Stimulated activated naive CD8-positive, alpha-beta T cell treated with anti-CD3 and anti-CD28 coated beads, Interleukin-15, Interleukin-2, amounts not matched to agents 100 ng/mL and 50 ng/mL, for 24 hours (primary cell): ENCODE measurements around the gene CCDC186.

ENCODE experiments used
- H3K27ac Mint-ChIP-seq: one replicate; pipeline ENCODE4 v1.8.0; 2021; ENCODE audit warnings: mild to moderate bottlenecking, mixed read lengths
- H3K27me3 Mint-ChIP-seq: one replicate; pipeline ENCODE4 v1.8.0; 2021; ENCODE audit warnings: mixed read lengths
- H3K36me3 Mint-ChIP-seq: one replicate; pipeline ENCODE4 v1.8.0; 2021; ENCODE audit warnings: low read depth, mixed read lengths
- H3K4me1 Mint-ChIP-seq: one replicate; pipeline ENCODE4 v1.8.0; 2021; ENCODE audit warnings: low read depth, mixed read lengths
- H3K4me3 Mint-ChIP-seq: one replicate; pipeline ENCODE4 v1.8.0; 2021; ENCODE audit warnings: mild to moderate bottlenecking, mixed read lengths
- H3K9me3 Mint-ChIP-seq: one replicate; pipeline ENCODE4 v1.8.0; 2021; ENCODE audit warnings: mixed read lengths

CCDC186 gene

DNA sequence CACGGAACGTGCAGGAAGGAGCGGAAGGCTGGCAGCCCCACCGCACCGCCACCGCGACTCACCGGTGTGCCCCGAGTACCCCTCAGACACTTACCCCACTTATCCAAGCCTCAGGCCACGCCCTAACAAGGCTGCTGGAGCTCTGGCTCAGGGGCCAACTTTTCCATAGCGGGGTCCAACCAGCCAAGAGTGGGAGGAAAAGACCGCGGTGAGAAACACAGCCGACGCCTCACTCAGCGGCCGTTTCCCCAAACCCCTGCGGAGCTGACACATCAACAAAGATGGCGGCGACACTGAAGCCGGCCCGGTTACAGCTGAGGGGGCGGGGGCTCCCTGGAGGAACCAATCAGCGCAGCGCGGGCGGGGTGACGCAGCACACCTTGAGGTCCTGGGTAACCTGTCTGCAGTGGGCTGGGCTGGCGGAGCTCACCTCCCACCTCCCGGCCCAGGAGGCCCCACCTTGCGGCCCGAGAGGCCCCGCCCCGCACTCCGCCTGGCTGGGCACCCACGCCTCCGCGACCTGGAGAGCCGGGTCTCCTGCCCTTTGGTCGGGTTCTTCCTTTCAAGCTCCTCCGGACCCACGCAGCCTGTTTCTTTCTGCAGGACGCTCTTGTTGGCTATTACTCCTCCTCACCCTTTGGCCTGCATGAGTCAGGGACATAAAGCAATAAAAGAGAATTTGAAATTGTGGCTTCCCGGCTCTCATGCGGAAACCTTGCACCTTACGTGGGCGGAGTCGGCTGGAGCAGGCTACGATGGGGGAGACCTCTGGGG is at the start of gene CCDC186:
CCDC186 (minus strand) TSS at position 283 of the 774 bp plus-strand sequence. CDS start 10,935 bp downstream, outside the sequence.
- Mint-ChIP-seq H3K27me3 (no peaks in the 10 kb centered on the region), H3K36me3 (peaks cover 5% of the 10 kb centered on the region), H3K4me1 (peaks cover 33% of the 10 kb centered on the region), H3K9me3 (no peaks in the 10 kb centered on the region), H3K27ac (peak within 1 kb of the TSS; percentile 97), H3K4me3 (peak within 1 kb of the TSS; percentile 99)

DNA sequence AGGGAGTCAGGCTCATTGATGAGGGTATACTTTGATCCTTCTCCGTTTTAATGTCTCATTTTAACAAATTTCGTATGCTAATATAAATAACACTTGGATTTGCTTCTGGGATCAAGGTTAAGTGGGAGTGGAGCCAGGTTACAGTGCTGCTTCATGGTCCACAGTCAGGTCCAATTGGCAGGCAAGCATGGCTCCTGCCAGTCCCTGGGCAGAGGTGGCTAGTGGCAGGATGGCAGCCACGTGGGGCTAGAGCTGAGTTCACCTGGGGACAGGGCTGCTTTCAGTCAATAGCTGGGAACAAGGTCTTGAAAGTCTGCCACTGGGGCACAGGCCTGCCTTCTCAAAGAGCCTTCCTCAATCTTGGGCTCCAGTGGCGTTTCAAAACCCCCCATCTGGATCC is 49.1 kb upstream of the CCDC186 start:
- Mint-ChIP-seq H3K36me3 (no peaks in the 10 kb centered on the region), H3K4me3 (no peak overlapping the region), H3K27me3 (peaks cover 23% of the 10 kb centered on the region), H3K27ac (no peak overlapping the region), H3K9me3 (no peaks in the 10 kb centered on the region), H3K4me1 (no peaks in the 10 kb centered on the region)

DNA sequence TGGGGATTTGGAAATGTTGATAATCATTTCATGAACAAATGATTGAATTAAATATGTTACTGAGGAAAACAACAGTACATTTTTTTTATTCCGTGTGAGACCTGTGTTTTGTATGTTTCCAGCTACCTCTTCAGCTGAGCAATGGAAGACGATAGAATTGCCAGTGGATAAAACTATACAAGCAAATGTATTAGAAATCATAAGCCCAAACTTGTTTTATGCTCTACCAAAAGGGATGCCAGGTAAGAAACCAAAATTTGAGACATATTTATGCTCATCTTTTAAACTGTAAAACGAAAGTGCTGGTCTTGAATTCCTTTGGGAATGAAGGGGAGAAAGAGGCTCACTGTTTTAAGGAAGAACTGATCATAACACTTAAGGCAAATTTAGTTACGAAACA is 47.2 kb upstream of the CCDC186 start:
- no peaks in the 10 kb centered on the region for H3K36me3 Mint-ChIP-seq
- H3K27ac Mint-ChIP-seq = no peak overlapping the region
- no peaks in the 10 kb centered on the region for H3K9me3 Mint-ChIP-seq
- H3K4me3 Mint-ChIP-seq = no peak overlapping the region
- H3K27me3 Mint-ChIP-seq = peaks cover 18% of the 10 kb centered on the region
- no peaks in the 10 kb centered on the region for H3K4me1 Mint-ChIP-seq

DNA sequence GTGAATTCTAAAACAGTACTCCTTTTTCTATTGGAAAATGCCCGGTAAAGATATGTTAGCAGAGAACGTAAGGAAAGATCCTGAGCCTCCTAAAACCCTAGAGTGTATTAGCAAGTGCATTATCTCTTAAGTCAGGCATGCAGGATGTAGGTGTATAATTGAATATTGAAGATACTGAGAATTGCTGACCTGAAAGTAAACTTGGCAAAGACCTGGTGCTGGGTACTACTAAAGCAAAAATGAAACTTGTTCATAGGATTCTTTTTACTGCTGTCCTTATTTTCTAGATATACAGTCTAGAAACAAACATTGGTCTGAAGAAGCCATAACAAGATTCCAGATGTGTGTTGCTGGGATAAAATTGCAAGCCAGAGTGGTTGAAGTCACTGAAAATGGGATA is 46.3 kb upstream of the CCDC186 start:
- Mint-ChIP-seq H3K27me3 (peaks cover 15% of the 10 kb centered on the region), H3K27ac (no peak overlapping the region), H3K36me3 (no peaks in the 10 kb centered on the region), H3K4me1 (no peaks in the 10 kb centered on the region), H3K4me3 (no peak overlapping the region), H3K9me3 (no peaks in the 10 kb centered on the region)

DNA sequence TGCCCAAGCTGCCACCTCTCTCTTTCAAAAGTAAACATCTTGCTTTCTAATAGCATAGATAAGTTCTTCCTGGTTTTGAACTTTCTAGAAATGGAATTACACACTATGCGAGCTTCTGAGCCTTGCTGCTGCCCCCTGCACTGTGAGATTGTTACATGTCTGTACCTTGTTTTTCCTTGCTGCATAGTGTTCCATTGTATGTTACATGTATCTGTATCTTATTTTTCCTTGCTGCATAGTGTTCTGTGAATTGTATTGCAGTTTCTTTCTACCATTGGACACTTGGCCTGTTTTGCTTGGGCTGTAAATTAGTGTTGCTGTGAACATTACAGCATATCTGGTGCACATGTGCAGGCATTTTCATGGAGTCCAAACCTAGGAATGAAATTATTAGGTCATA is 41.0 kb upstream of the CCDC186 start:
- no peaks in the 10 kb centered on the region for H3K4me1 Mint-ChIP-seq

DNA sequence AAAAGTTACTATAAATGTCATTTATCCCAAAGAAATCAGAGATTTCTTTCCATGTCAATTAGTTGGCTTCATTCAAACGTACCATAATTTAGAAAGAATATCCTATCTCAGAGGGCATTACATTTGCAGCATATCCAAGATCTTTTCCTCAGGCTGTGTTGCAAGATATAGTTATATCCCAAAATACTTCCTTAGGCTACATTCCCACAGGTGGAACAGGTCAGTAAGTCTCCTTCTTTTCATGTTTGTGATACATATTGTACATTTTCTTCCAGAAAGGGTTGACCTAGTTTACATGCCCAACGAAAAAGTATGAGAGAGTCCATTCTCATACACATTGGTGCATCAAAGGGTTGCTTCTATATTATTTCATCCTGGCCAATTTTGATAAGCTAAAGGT is 38.1 kb upstream of the CCDC186 start:
- Mint-ChIP-seq H3K27ac (no peak overlapping the region), H3K4me1 (no peaks in the 10 kb centered on the region), H3K4me3 (no peak overlapping the region), H3K36me3 (no peaks in the 10 kb centered on the region), H3K27me3 (peaks cover 3% of the 10 kb centered on the region), H3K9me3 (no peaks in the 10 kb centered on the region)

More for the DNA sequence above, 41.0 kb upstream of the CCDC186 start:
- H3K27me3 Mint-ChIP-seq = no peaks in the 10 kb centered on the region
- H3K27ac Mint-ChIP-seq = no peak overlapping the region
- no peaks in the 10 kb centered on the region for H3K9me3 Mint-ChIP-seq
- no peaks in the 10 kb centered on the region for H3K36me3 Mint-ChIP-seq
- H3K4me3 Mint-ChIP-seq = no peak overlapping the region

DNA sequence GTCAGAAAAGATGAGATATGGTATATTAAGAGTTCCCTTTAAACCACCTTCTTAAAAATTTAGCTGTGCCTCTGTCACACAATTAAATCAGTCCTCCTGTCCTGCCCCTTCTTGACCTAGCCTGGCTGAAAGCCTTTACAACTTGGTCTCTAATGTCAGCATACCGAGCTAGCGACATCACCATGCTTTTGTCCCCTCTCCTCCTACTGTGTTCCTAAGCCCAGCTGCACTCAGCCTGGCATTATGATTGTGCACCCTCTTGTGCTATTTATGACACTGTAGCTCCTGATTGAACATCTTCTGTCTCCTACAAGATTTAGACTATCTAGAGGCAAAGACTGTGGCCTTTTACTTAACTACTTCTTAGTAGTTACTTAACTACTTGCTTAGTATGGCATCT is 34.3 kb upstream of the CCDC186 start:
- Mint-ChIP-seq H3K27ac (no peak overlapping the region), H3K27me3 (peaks cover 3% of the 10 kb centered on the region), H3K4me3 (no peak overlapping the region), H3K9me3 (no peaks in the 10 kb centered on the region), H3K36me3 (no peaks in the 10 kb centered on the region), H3K4me1 (no peaks in the 10 kb centered on the region)

DNA sequence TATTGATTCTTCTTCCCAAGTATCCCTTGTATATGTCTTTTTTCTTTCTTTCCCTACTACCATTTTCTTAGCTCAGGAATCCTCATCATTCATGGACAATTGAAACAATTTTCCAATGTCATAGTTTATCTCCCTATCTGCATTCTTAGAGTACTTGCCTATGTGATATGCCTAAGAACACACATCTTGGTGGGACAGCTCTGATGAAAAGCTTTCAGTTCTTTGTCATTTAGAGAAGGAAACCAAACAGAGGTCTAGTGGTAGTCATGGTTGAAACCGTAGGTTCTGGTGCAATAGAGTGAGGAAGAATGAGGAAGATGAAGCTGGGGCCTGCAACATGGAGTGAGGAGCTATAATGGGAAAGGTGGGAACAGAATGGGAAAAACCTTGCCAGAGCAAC is 33.3 kb upstream of the CCDC186 start:
- Mint-ChIP-seq H3K27me3 (peaks cover 3% of the 10 kb centered on the region), H3K9me3 (no peaks in the 10 kb centered on the region), H3K36me3 (no peaks in the 10 kb centered on the region), H3K27ac (no peak overlapping the region), H3K4me1 (no peaks in the 10 kb centered on the region), H3K4me3 (no peak overlapping the region)

DNA sequence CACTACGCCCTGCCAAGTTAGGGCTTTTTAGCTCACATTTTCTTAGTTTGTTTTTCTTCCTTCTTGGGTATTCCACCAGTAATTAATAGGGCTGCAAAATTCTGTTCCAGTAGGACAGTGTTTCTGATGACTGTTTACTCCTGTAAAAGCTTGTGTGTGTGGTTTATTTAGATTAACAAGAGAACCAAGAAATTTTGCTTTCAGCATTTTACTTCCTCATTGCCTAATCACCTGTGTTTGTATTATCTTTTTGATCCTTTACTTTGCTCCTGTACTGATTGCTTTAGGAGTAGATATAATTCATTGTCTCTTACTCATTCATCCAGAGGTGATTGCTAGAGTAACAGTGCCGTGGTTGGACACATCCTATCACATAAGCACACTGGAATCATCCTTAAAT is 32.9 kb upstream of the CCDC186 start:
- H3K4me1 Mint-ChIP-seq = no peaks in the 10 kb centered on the region
- H3K27ac Mint-ChIP-seq = no peak overlapping the region
- no peaks in the 10 kb centered on the region for H3K9me3 Mint-ChIP-seq
- no peak overlapping the region for H3K4me3 Mint-ChIP-seq
- no peaks in the 10 kb centered on the region for H3K36me3 Mint-ChIP-seq
- H3K27me3 Mint-ChIP-seq = peaks cover 5% of the 10 kb centered on the region

DNA sequence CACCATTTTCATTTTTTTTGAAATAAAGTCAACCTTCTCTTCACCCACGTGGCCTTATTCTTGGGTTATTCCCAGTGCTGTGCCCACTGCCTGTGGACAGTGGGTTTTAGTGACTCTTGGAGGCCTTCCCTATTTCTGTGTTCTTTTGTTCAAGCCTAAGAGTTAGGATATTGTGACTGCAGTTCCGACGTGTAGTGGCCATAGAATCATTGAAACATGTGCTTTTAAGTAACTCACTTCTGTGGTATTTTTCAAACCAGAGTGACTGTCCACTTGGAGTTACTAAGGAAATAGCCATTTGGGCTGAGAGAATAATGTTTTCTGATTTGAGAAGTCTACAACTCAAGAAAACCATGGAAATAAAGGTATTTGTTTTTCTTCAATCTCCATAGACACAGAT is 28.8 kb upstream of the CCDC186 start:
- Mint-ChIP-seq H3K36me3 (no peaks in the 10 kb centered on the region), H3K27ac (no peak overlapping the region), H3K9me3 (no peaks in the 10 kb centered on the region), H3K4me1 (no peaks in the 10 kb centered on the region), H3K4me3 (no peak overlapping the region), H3K27me3 (peaks cover 23% of the 10 kb centered on the region)

DNA sequence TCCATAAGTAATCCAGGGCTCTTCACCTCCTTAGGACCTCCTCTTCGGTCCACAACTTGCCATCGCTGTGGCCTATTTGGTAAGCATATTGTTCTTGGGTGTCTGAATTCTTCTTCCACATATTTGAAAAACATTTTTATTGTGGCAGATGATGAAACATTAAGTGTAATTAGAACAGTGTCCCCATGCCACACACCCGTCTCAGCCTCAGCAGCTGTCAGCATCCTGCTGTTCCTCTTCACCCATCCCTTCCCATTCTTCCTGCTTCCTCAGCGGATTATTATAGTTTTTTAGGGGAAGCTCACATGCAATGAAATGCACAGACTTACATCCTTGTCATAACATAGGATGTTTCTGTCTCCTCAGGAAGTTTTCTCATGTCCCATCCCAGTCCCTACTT is 25.2 kb upstream of the CCDC186 start:
- Mint-ChIP-seq H3K27me3 (peaks cover 37% of the 10 kb centered on the region), H3K4me1 (peaks cover 7% of the 10 kb centered on the region), H3K36me3 (no peaks in the 10 kb centered on the region)

DNA sequence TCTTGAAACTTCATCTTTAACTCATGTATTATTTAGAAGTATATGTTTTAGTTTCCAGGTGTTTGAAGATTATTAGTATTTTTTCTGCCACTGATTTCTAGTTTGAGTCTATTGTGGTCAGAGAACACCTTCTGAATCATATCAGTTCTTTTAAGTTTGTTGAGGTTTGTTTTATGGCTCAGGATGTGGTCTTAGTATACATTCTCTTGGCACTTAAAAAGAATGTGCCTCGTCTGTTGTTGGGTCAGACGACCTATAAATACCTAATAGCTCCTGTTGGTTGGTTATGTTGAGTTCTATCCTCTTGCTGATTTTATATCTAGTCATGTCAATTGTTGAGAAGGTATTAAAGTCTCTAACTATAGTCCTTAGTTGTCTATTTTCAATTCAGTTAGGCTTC is 21.1 kb upstream of the CCDC186 start:
- Mint-ChIP-seq H3K4me1 (peaks cover 7% of the 10 kb centered on the region), H3K27me3 (peaks cover 30% of the 10 kb centered on the region), H3K27ac (no peak overlapping the region), H3K9me3 (no peaks in the 10 kb centered on the region), H3K36me3 (no peaks in the 10 kb centered on the region), H3K4me3 (no peak overlapping the region)

More for the DNA sequence above, 25.2 kb upstream of the CCDC186 start:
- Mint-ChIP-seq H3K27ac (no peak overlapping the region), H3K9me3 (no peaks in the 10 kb centered on the region), H3K4me3 (no peak overlapping the region)

DNA sequence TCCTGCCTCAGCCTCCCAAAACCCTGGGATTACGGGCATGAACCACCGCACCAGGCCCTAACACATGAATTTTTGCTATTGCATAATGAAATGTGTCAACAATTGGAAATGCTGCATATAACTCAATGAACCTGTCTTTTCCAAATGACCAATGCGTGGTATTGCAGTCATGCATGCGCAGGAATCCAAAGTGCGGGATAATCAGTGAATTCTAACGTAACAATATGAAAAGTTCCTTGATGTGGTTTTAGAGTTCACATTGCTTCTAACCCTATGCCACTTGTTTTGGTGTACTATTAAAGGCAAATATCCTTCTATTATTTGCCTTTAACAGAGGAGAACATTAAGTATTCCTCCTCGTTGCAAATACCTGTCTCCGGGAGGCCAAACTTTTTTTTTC is 15.7 kb upstream of the CCDC186 start:
- peaks cover 18% of the 10 kb centered on the region for H3K27me3 Mint-ChIP-seq
- H3K27ac Mint-ChIP-seq = no peak overlapping the region
- no peaks in the 10 kb centered on the region for H3K36me3 Mint-ChIP-seq
- no peaks in the 10 kb centered on the region for H3K4me1 Mint-ChIP-seq
- no peak overlapping the region for H3K4me3 Mint-ChIP-seq
- H3K9me3 Mint-ChIP-seq = no peaks in the 10 kb centered on the region

DNA sequence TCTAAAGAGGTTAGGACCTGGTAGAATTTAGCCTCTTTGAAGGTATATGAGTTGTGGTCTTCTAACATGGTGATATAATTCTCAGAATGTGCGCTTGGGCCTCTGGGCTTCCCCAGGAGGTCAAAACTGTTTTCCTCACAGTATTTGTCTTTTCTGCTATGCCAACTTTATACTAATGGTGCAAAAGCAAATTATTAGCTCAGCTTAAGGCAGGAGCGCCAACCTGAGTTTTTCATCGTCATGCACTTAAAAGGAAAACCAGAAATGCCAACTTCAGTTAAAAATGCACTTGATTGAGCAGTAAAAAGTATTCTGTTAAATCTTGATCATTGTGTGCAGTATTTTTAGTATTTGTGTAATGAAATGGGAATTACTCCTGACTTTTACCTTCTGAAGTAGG is 14.9 kb upstream of the CCDC186 start:
- H3K9me3 Mint-ChIP-seq = no peaks in the 10 kb centered on the region
- H3K36me3 Mint-ChIP-seq = no peaks in the 10 kb centered on the region
- no peaks in the 10 kb centered on the region for H3K4me1 Mint-ChIP-seq
- H3K27ac Mint-ChIP-seq = no peak overlapping the region
- H3K4me3 Mint-ChIP-seq = no peak overlapping the region
- H3K27me3 Mint-ChIP-seq = peaks cover 14% of the 10 kb centered on the region

DNA sequence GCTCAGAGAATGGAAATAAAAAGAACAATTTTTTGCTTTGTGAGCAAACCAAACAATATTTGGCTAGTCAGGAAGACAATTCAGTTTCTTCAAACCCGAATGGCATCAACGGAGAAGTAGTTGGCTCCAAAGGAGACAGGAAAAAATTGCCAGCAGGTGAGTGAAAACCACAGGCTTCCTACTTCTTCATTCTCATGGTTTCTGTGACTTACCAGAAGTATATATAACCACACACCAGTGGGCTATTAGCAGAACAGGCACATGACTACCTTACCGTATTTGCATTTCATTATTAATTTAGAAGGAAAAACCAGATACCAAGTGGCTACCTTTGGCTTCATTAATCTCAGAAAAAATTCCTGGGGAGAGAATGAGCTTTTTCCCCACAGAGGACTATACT is 14.0 kb upstream of the CCDC186 start:
- Mint-ChIP-seq H3K4me1 (no peaks in the 10 kb centered on the region), H3K27me3 (peaks cover 13% of the 10 kb centered on the region), H3K9me3 (no peaks in the 10 kb centered on the region), H3K36me3 (no peaks in the 10 kb centered on the region), H3K4me3 (no peak overlapping the region), H3K27ac (no peak overlapping the region)

DNA sequence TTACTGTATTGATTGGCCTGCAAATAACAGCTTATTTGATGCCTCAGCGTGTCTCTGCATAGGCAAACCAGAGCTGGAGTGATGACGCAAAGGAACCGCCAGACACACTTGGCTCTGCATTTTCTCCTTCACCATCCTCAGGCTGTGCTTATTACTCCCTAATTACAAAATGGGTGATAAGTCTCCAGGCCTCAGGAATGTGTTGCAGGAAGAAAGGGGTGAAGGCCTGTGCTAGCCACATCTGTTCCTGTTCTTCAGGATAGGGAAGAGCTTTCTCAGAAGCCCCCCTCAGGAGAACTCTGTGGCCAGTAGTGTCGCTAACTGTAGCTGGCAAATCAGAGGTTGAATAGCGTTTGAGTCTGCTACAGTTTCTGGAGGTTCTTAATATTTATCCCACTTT is 10.3 kb upstream of the CCDC186 start:
- Mint-ChIP-seq H3K27me3 (peaks cover 10% of the 10 kb centered on the region), H3K9me3 (no peaks in the 10 kb centered on the region), H3K4me3 (no peak overlapping the region), H3K27ac (no peak overlapping the region), H3K4me1 (no peaks in the 10 kb centered on the region), H3K36me3 (no peaks in the 10 kb centered on the region)
